Caco-2 (cell line): ENCODE results near the gene TCF7L2. TPM values are rescaled to one million over a fixed set of nuclear protein-coding genes. Genes with fewer than 3 reads are reported as not detected.

Source experiments
- BruUV-seq: library from RNA; stranded (reverse); fragments of 400-500 nt; replicated peaks from 2 replicates; lab custom pipeline; 2021; lab: Mats Ljungman, UMichigan
- CTCF ChIA-PET: fragments of 300-600 bp; sonication (Branson Sonifier 250); formaldehyde crosslinking; loops from one replicate; lab custom pipeline; 2022; ENCODE audit warnings: antibody characterized with exemption; lab: Charles Lee
- POLR2A ChIA-PET: fragments of 300-600 bp; sonication (Branson Sonifier 250); formaldehyde crosslinking; loops from one replicate; lab custom pipeline; 2022; ENCODE audit warnings: antibody characterized with exemption; lab: Charles Lee
- DNase-seq, 2 experiments: peaks; one replicate each; pipeline versions ENCODE4 v3.0.0 to v3.0.0-alpha.2; 2020 to 2022
- H3K27me3 ChIP-seq: replicated peaks from 2 replicates; pipeline ENCODE4 v1.6.0; 2011; ENCODE audit warnings: low read length; ENCODE audit not compliant: control insufficient read depth, insufficient read depth
- H3K36me3 ChIP-seq: 2 replicates; pipeline ENCODE4 v1.5.1; 2011; ENCODE audit warnings: low read length; ENCODE audit not compliant: control insufficient read depth, insufficient read depth
- H3K4me1 ChIP-seq: fragments of 250-450 bp; sonication (Bioruptor Pico); 2 replicates; pipeline ENCODE4 v1.5.1; 2020; ENCODE audit warnings: mild to moderate bottlenecking
- H3K4me3 ChIP-seq: 2 replicates; pipeline ENCODE4 v1.5.1; 2011; ENCODE audit warnings: low read depth, mild to moderate bottlenecking, control low read depth, low read length
- H3K9me3 ChIP-seq: fragments of 250-450 bp; sonication (Bioruptor Pico); 2 replicates; pipeline ENCODE4 v1.5.1; 2020; ENCODE audit warnings: mild to moderate bottlenecking, moderate library complexity
- H3K27ac Mint-ChIP-seq: one replicate; pipeline ENCODE4 v1.8.0; 2022; ENCODE audit warnings: mixed read lengths; ENCODE audit not compliant: unreplicated experiment
- H3K27me3 Mint-ChIP-seq: one replicate; pipeline ENCODE4 v1.8.0; 2022; ENCODE audit warnings: mixed read lengths; ENCODE audit not compliant: insufficient read depth, unreplicated experiment
- H3K36me3 Mint-ChIP-seq: one replicate; pipeline ENCODE4 v1.8.0; 2022; ENCODE audit warnings: mild to moderate bottlenecking, mixed read lengths; ENCODE audit not compliant: insufficient read depth, unreplicated experiment
- H3K4me1 Mint-ChIP-seq: one replicate; pipeline ENCODE4 v1.8.0; 2022; ENCODE audit warnings: low read depth, mixed read lengths; ENCODE audit not compliant: unreplicated experiment
- H3K4me3 Mint-ChIP-seq: one replicate; pipeline ENCODE4 v1.8.0; 2022; ENCODE audit warnings: mild to moderate bottlenecking, moderate library complexity, mixed read lengths; ENCODE audit not compliant: unreplicated experiment
- H3K9me3 Mint-ChIP-seq: one replicate; pipeline ENCODE4 v1.8.0; 2022; ENCODE audit warnings: mixed read lengths; ENCODE audit not compliant: unreplicated experiment
- intact Hi-C: fragments of 100-400 bp; cut with micrococcal nuclease; formaldehyde crosslinking; loops from one replicate; pipeline ENCODE4 v1.10.0; 2022; ENCODE audit not compliant: unreplicated experiment
- total RNA-seq: library from RNA; stranded (reverse); gene quantifications from 2 replicates; pipeline ENCODE4 v1.2.3, GENCODE V29; 2022
- TF ChIP-seq, protein P1 (sequence below), 2 experiments: fragments of 200-600 bp in 1 of 2; IDR thresholded peaks; 1 replicate in 1 of 2; 2 replicates in 1 of 2; pipeline versions ENCODE4 v1.5.1 to v1.8.0; 2011 to 2022; ENCODE audit warnings: antibody characterized with exemption in 1 of 2, control low read depth in 1 of 2, inconsistent platforms in 1 of 2, low read depth in 1 of 2, low read length in 1 of 2, mild to moderate bottlenecking in 1 of 2, moderate library complexity in 1 of 2; ENCODE audit not compliant: insufficient read depth in 1 of 2, severe bottlenecking in 1 of 2, unreplicated experiment in 1 of 2

The TCF7L2 gene
- total RNA-seq, 1 experiment from 2014 or later, result 45.4 TPM

DNA sequence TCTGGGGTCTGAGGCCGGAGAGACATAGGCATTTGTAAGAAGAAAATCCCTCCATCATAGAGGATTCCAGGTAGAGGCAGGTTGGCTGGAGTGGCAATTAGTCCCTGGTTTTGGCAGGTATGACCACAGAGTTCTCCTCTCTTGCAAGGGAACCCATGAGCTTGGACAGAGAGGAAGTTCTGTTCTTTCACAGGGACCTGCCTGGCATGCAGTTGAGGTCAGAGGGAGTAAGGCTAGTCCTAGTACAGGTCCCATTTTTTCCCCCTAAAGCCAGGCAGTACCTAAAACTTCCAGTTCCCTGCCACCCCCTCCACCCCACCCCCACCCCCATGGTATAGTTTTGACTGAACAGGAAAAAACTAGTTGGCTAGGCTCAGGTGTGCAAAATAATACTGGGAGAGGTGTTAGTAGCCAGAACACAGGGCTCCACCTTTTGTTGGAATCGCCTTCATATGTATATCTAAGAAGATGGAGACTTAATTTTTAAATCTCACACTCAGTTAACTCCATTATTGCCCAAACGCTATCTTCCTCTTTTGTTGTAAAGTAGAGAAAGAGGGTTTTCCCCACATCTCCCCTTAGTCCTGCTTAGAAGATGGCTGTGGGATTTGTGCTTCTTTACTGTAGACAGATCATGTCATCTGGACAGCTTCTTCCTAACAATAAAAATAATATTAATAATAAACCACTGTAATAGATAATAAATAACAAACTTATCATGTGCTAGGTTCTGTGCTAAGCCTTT is 188.1 kb downstream of the TCF7L2 start:
- ChIA-PET CTCF (no interaction called here), POLR2A (no interaction called here)
- TF ChIP-seq, protein P1, sequence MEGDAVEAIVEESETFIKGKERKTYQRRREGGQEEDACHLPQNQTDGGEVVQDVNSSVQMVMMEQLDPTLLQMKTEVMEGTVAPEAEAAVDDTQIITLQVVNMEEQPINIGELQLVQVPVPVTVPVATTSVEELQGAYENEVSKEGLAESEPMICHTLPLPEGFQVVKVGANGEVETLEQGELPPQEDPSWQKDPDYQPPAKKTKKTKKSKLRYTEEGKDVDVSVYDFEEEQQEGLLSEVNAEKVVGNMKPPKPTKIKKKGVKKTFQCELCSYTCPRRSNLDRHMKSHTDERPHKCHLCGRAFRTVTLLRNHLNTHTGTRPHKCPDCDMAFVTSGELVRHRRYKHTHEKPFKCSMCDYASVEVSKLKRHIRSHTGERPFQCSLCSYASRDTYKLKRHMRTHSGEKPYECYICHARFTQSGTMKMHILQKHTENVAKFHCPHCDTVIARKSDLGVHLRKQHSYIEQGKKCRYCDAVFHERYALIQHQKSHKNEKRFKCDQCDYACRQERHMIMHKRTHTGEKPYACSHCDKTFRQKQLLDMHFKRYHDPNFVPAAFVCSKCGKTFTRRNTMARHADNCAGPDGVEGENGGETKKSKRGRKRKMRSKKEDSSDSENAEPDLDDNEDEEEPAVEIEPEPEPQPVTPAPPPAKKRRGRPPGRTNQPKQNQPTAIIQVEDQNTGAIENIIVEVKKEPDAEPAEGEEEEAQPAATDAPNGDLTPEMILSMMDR (IDR thresholded peaks at IDR 0.05; ENCODE audit: insufficient read depth in 1 of 2, low read depth in 1 of 2, low read length in 1 of 2, severe bottlenecking in 1 of 2, unreplicated experiment in 1 of 2), result no peak
- no peak for DNase-seq
- Mint-ChIP-seq H3K4me3 (no peak overlapping the region), H3K27ac (no peak overlapping the region), H3K36me3 (peaks cover 37% of the 10 kb centered on the region), H3K27me3 (no peaks in the 10 kb centered on the region), H3K9me3 (no peaks in the 10 kb centered on the region), H3K4me1 (peaks cover 25% of the 10 kb centered on the region)
- Histone ChIP-seq H3K27me3 (no peaks in the 10 kb centered on the region), H3K9me3 (no peaks in the 10 kb centered on the region), H3K4me3 (no peak overlapping the region), H3K36me3 (no peaks in the 10 kb centered on the region; the same call in 1 of the 2 replicates), H3K4me1 (peaks cover 13% of the 10 kb centered on the region; the same call in 1 of the 2 replicates)
- intact Hi-C loops, result no loop called here
- no TSS peak for BruUV-seq

- Histone ChIP-seq H3K27me3 (no peaks in the 10 kb centered on the region), H3K36me3 (peaks cover 2% of the 10 kb centered on the region; the same call in 1 of the 2 replicates), H3K9me3 (no peaks in the 10 kb centered on the region), H3K4me1 (peaks cover 14% of the 10 kb centered on the region; the same call in 1 of the 2 replicates), H3K4me3 (no peak overlapping the region)
- Mint-ChIP-seq H3K4me3 (no peak overlapping the region), H3K27me3 (no peaks in the 10 kb centered on the region), H3K27ac (peak overlapping the region; percentile 15), H3K36me3 (peaks cover 36% of the 10 kb centered on the region), H3K9me3 (no peaks in the 10 kb centered on the region), H3K4me1 (peaks cover 22% of the 10 kb centered on the region)
- ChIA-PET POLR2A (no interaction called here), CTCF (interaction anchor here (0.6 to 1.1 kb wide), 2 partner anchors 124 to 246 kb away, joined by 4 to 8 read pairs; no protein-coding TSS in a partner anchor)
- intact Hi-C loops, result no loop called here
- TF ChIP-seq, protein P1 (IDR thresholded peaks at IDR 0.05; ENCODE audit: insufficient read depth in 1 of 2, low read depth in 1 of 2, low read length in 1 of 2, severe bottlenecking in 1 of 2, unreplicated experiment in 1 of 2), result no peak
- BruUV-seq, result no TSS peak
- DNase-seq, result no peak
Observed at GRCh38 chr10:113138937-113139585, 189.0 kb downstream of the TCF7L2 start.

GRCh38 chr10:113139699-113140098 is 189.7 kb downstream of the TCF7L2 start:
- TF ChIP-seq, protein P1 (IDR thresholded peaks at IDR 0.05; ENCODE audit: insufficient read depth in 1 of 2, low read depth in 1 of 2, low read length in 1 of 2, severe bottlenecking in 1 of 2, unreplicated experiment in 1 of 2), result no peak
- ChIA-PET CTCF (interaction anchor here (0.6 to 1.1 kb wide), 3 partner anchors 8 to 245 kb away, joined by 3 to 8 read pairs (median 4); no protein-coding TSS in a partner anchor), POLR2A (no interaction called here)
- peaks cover 36% of the 10 kb centered on the region for H3K36me3 Mint-ChIP-seq
- DNase-seq, result no peak
- Histone ChIP-seq H3K36me3 (peaks cover 2% of the 10 kb centered on the region; the same call in 1 of the 2 replicates), H3K9me3 (no peaks in the 10 kb centered on the region), H3K4me1 (peaks cover 14% of the 10 kb centered on the region; the same call in 1 of the 2 replicates), H3K4me3 (no peak overlapping the region), H3K27me3 (no peaks in the 10 kb centered on the region)
- no peak overlapping the region for H3K4me3 Mint-ChIP-seq
- H3K27ac Mint-ChIP-seq, result no peak overlapping the region
- H3K9me3 Mint-ChIP-seq, result no peaks in the 10 kb centered on the region
- H3K4me1 Mint-ChIP-seq, result peaks cover 22% of the 10 kb centered on the region
- no peaks in the 10 kb centered on the region for H3K27me3 Mint-ChIP-seq
- BruUV-seq, result no TSS peak
- intact Hi-C loops, result no loop called here
